Measurements from ENCODE around the gene VAV2.
A peak's percentile ranks its signal among the peaks of the same experiment; 100 is the strongest.

The VAV2 gene

DNA sequence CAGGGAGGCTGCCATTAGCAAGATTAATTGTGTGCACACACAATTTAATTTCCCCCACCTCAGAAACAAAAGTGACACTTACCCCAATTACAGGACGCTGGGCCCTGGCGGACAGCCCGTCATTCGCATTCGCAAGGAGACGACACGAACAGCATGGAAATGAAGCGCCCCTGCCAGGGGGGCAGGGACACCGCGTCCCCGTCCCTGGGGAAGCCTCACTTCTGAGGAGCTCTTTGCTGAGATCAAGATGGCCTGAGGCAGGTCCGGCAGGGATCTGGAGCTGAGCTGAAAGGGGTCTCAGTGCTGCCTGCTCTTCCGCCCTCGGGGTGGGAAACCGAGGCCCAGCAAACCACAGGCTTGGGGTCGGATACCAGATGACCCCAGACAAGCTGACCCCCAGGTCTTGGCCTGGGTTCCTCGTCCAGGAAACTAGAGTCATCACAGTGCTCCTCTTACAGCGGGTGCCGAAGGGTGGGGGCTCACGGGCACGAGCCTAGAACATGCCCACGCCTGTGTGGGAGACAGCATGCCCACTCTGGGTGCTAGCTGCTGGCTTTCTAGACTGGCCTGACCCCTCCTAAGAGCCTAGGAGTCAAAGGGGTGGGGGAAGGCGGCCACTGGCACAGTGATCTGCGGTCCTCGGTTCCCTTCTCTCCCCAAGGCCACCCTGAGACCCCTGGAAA lies 103.2 kb downstream of the VAV2 start:
- DNase-seq: no peak

GRCh38 chr9:133888048-133888808 lies 103.9 kb downstream of the VAV2 start:
- DNase-seq: no peak

DNA sequence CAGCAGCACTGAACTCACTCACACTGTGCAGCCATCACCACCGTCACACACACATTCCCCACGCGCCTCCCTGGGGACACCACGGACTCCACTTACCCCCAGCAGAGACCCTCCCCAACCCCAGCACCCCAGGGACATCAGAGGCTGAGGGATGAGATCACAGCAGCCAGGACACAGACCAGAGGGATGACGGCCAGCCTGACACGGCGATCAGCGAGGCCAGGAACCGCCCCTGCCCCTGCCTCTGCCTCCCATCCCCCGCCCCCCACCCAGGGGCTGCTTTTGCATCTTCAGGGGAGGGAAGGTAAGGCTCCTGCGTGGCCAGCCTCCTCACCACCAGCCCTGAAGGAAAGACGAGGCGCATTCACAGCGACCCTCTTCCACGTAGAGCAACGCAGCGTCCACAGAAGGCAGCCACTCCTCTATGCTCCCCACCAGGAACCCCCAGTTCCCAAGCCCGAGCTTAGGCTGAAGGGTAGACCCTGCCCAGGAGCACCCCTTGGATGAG lies 104.5 kb downstream of the VAV2 start:
- DNase-seq: no peak

GRCh38 chr9:133886563-133887501 lies 105.3 kb downstream of the VAV2 start:
- no peak for DNase-seq

GRCh38 chr9:133884907-133885744 lies 107.0 kb downstream of the VAV2 start:
- no peak for DNase-seq

GRCh38 chr9:133882849-133883755 lies 109.0 kb downstream of the VAV2 start:
- no peak for DNase-seq

DNA sequence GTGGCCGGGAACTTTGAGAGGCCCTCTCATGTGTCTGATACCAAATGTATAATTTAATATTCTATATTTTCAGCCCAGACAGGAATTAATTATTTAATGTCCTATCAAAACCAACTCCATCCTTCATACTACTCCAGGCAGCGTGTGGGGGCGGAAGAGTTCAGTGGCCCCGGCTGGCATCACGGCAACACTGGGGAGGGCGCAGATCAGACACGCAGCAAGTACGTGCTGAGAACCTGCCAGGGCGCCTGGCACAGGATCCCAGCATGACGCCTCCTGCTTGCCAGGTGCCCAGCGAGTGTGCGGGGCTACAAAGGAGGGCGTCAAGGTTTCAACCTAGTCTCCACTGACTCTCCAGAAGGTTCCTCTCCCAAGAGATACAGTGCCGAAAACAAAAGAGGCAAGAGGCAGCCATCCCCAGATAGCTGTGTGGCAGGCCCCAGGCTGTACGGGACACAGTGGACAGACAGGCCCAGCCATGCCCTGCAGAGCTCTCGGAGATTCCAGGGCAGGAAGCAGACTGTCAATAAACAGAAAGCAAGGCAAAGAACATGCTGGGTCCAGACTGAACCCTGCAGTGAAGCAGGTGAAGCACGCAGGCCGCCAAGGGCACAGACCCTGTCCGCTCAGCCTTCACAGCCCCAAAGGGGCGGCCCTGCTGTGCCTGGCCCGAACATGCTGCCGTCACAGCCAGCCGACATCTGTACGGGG lies 110.3 kb downstream of the VAV2 start:
- no peak for DNase-seq

DNA sequence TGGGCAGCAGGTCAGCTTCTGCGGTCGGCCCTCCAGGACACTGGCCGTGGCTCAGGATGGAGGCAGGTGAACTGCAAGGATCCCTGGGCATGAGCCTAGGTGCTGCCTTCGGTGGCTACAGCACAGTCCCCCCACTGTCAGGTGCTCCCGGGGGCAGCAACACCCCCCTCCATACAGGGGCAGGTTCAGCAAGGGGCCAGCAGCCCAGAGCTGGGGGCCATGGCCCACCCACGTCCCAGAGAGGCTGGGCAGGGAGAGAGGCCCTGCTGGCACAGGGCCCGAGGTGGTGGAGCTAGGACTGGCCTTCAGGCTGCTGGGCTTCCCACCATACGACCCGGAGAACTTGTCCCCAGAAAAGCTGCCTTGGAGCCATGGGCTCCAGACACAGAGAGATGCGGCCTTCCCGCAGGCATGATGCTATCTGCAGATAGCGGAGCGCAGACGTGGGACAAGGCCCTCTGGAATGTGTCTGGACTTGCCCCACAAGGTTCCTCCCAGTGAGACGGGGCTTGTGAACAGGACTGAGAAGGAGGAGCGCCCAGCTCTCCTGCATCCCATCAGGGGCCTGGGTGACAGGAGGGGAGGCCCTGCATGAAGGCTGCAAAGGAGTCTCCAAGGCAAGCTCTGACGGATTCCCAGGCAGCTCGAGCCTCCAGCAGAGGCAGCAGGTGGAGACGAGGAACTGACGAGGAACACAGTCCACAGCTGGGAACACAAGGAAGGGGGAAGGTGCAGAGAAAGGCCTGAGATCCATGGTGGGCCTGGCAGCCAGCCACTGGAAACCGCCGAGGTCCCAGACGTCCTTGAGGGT lies 111.1 kb downstream of the VAV2 start:
- DNase-seq: no peak

DNA sequence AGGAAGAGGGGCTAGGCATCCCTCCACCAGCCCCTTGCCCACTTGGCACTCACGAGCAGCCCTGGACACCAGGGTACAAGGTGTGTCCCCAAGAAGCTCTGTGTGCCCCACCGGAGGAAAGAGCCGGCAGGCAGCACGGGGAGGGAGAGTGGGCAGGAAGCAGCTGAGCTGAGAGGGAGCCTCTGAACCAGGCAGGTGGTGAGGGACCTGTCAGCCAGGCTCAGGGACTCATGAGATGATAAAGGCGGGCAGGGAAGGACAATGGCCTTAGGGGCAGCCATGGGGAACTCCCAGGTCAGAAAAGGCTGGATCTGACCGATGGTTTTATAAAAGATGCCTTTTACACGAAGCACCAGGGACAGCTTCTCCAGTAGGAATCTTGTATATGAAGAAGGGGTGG lies 112.0 kb downstream of the VAV2 start:
- DNase-seq: no peak

DNA sequence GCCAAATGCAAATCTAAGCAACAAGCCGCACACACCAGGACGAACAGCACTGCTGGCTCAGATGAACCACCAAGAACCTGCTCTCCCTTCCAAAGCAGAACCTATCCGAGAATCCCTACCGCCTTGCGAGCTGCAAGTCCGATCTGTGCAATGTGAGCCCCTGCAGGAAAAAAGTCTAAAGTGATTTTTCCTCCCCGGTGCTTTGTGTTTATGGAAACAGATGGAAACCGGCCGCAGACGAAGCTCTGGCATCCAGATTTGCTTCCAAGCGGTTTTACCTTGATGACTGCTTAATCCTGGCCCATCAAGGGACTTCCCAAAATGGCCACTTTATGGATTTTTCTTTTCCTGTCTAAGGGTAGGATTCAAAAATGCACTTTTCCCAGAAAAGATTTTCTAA lies 112.5 kb downstream of the VAV2 start:
- DNase-seq: no peak

- DNase-seq: no peak
Measured at GRCh38 chr9:133878402-133878801, 113.7 kb downstream of the VAV2 start.

DNA sequence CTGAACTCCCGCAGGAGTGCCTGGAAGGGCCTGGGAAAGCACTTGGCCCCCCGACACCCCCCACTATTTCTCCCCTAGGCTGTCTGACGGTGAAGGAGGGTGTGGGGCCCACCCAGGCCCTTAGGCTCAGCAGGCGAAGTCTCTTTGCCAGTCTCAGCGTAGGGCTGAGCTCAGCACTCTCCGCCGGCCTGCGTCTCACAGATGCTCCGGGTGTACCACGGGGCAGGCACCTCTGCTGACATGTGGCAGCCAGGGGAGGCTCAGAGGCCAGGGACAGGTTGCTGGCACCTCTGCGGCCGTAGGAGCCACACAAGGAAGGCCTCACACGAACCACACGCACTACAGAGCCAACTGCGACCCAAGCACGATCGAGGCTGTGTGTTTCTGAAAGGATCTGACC lies 114.2 kb downstream of the VAV2 start:
- DNase-seq: no peak

DNA sequence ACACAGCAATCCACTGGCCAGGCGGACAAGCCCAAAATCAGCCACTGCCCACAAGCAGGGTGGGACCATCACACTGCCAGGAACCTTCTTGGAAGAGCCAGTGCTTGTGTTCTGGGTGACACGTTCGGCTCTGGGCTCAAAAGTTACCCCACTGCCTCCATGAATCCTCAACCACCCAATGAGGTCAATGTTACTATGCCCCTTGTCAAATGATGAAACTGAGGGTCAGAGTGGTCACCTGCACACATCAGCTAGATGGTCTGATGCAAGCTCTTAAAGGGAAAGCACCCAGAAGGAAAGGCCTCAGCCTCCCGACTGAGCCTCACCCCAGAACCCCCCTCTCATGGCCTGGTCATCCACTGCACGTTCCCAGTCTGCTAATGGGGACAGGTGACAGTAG lies 114.8 kb downstream of the VAV2 start:
- DNase-seq: no peak

- peak in 1 of 2 experiments; percentile 67 for DNase-seq
Measured at GRCh38 chr9:133876836-133877235, 115.3 kb downstream of the VAV2 start.

- DNase-seq: no peak
Measured at GRCh38 chr9:133876144-133876543, 116.0 kb downstream of the VAV2 start.

DNA sequence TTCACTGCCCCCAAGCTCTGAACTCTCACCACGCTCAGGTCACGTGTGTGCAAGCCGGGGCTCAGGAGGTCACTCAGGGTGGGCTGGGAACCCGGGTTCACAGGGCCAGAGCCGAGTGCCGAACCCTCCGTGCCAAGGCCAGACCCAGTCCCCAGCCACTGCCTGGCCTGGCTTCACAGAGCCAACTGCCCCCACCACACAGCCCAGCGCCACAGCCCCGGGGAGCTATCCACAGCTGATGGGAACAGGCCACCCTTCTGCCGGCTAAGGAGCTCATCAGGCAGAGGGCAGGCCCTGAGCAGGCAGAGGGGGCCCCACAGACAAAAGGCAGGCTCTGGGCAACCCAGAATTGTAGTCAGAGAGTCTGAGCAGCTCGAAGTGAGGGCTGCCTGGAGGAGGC lies 117.0 kb downstream of the VAV2 start:
- DNase-seq: no peak

DNA sequence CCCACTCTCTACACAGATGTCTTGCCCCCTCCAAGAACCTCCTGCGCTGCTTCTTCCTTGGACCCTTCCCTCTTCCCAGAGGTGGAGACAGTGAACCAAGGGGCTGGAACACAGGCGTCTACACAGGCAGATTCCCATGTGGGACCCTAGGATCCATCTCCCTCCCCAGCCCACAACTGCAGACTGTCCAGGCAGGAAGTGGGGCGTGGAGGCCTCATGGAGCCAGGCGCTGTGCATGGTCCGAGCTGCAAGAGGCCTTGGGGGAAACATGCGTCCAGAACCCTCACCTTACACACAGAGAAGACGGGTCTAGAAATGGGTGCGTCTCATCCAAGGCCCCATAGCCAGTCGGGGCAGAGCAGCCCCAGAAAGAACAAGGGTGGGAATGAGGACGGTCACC lies 117.5 kb downstream of the VAV2 start:
- DNase-seq: no peak

- DNase-seq: peak; percentile 56 to 83
Measured at GRCh38 chr9:133874060-133874657, 118.0 kb downstream of the VAV2 start.

- DNase-seq: no peak
Measured at GRCh38 chr9:133873461-133873891, 118.6 kb downstream of the VAV2 start.

Measured in SW 1271 (cell line).